Measurements from ENCODE around the gene PLEKHF1.

PLEKHF1 gene

DNA sequence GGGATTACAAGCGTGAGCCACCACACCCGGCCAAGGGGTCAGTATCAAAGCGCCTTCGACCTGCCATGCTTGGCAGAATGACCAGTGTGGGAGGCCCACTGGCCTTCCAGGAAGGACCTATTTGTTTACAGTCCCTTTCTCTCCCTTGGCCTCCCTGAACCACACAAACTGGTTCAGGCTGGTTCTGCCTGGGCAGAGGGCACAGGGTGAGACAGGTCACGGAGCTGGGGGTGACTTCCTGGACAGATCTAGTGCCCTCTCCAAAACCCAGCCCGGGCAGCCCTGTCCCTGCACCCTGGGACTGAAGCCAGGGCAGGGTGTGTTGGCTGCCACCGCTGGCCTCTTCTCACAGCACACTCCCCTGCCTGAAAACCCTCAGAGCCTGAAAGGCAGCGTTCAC is 11.3 kb downstream of the PLEKHF1 start:
- H3K27me3 ChIP-seq (ENCODE audit: insufficient read depth, low read length): no peaks in the 10 kb centered on the region
- no peak overlapping the region for H4K8ac ChIP-seq (ENCODE audit: low read depth, low read length)
- H3K4me1 ChIP-seq (ENCODE audit: control insufficient read depth in 1 of 2, insufficient read depth in 2 of 2, low read length in 2 of 2): peaks cover 4 to 7% of the 10 kb centered on the region in 2 experiments
- H3K4me2 ChIP-seq (ENCODE audit: low read length): no peak overlapping the region
- peaks cover 29 to 30% of the 10 kb centered on the region in 2 experiments for H3K36me3 ChIP-seq (ENCODE audit: control insufficient read depth in 1 of 2, insufficient read depth in 2 of 2, low read length in 2 of 2)
- no peak overlapping the region for H3K23ac ChIP-seq (ENCODE audit: low read length)
- H3K4me3 ChIP-seq (ENCODE audit: low read depth, low read length): no peak overlapping the region
- WGBS (ENCODE audit: extremely low coverage, insufficient coverage, insufficient read length): no CpG with 5 or more reads among the region's 8 CpGs
- no peak overlapping the region for H4K91ac ChIP-seq (ENCODE audit: low read depth, low read length)
- DNase-seq: no peak
- H3K9me3 ChIP-seq (ENCODE audit: insufficient read depth, low read depth, low read length): no peaks in the 10 kb centered on the region
- H3K14ac ChIP-seq (ENCODE audit: low read length): no peak overlapping the region
- no peak overlapping the region for H3K18ac ChIP-seq (ENCODE audit: low read length)
- H2BK120ac ChIP-seq (ENCODE audit: insufficient read depth, low read length, poor library complexity): no peak overlapping the region
- H2AK5ac ChIP-seq (ENCODE audit: low read length): no peak overlapping the region
- H2AFZ ChIP-seq (ENCODE audit: insufficient read depth, low read length, poor library complexity): no peak overlapping the region
- H2BK12ac ChIP-seq (ENCODE audit: low read length): no peak overlapping the region
- no peak overlapping the region for H3K9ac ChIP-seq (ENCODE audit: low read length)
- no peak overlapping the region for H2BK5ac ChIP-seq (ENCODE audit: low read depth, low read length, poor library complexity)
- H4K12ac ChIP-seq (ENCODE audit: low read depth, low read length): no peak overlapping the region
- H3K79me1 ChIP-seq (ENCODE audit: low read length): peaks cover 3% of the 10 kb centered on the region
- H3K79me2 ChIP-seq (ENCODE audit: control insufficient read depth, insufficient read depth, low read length, poor library complexity): no peaks in the 10 kb centered on the region
- H3K4ac ChIP-seq (ENCODE audit: low read depth, low read length): no peak overlapping the region
- no peak overlapping the region for H3K27ac ChIP-seq (ENCODE audit: low read depth, low read length)

- Histone ChIP-seq H3K27ac (ENCODE audit: low read depth, low read length) (no peak overlapping the region), H2AFZ (ENCODE audit: insufficient read depth, low read length, poor library complexity) (no peak overlapping the region), H3K27me3 (ENCODE audit: insufficient read depth, low read length) (no peaks in the 10 kb centered on the region), H3K9me3 (ENCODE audit: insufficient read depth, low read depth, low read length) (no peaks in the 10 kb centered on the region), H3K79me2 (ENCODE audit: control insufficient read depth, insufficient read depth, low read length, poor library complexity) (no peaks in the 10 kb centered on the region), H3K14ac (ENCODE audit: low read length) (no peak overlapping the region), H4K12ac (ENCODE audit: low read depth, low read length) (no peak overlapping the region), H3K23ac (ENCODE audit: low read length) (no peak overlapping the region), H2AK5ac (ENCODE audit: low read length) (no peak overlapping the region), H3K18ac (ENCODE audit: low read length) (no peak overlapping the region), H2BK120ac (ENCODE audit: insufficient read depth, low read length, poor library complexity) (no peak overlapping the region), H2BK5ac (ENCODE audit: low read depth, low read length, poor library complexity) (no peak overlapping the region), H4K91ac (ENCODE audit: low read depth, low read length) (no peak overlapping the region), H2BK12ac (ENCODE audit: low read length) (no peak overlapping the region), H3K79me1 (ENCODE audit: low read length) (no peaks in the 10 kb centered on the region), H3K4me2 (ENCODE audit: low read length) (no peak overlapping the region), H3K4me3 (ENCODE audit: low read depth, low read length) (no peak overlapping the region), H3K36me3 (ENCODE audit: control insufficient read depth in 1 of 2, insufficient read depth in 2 of 2, low read length in 2 of 2) (peaks cover 29 to 30% of the 10 kb centered on the region in 2 experiments), H3K9ac (ENCODE audit: low read length) (no peak overlapping the region), H4K8ac (ENCODE audit: low read depth, low read length) (no peak overlapping the region), H3K4ac (ENCODE audit: low read depth, low read length) (no peak overlapping the region), H3K4me1 (ENCODE audit: control insufficient read depth in 1 of 2, insufficient read depth in 2 of 2, low read length in 2 of 2) (peaks cover 4% of the 10 kb centered on the region in 2 experiments)
- WGBS (ENCODE audit: extremely low coverage, insufficient coverage, insufficient read length): no CpG with 5 or more reads among the region's 23 CpGs
- DNase-seq: no peak
Measured at GRCh38 chr19:29677001-29677817, 11.9 kb downstream of the PLEKHF1 start.

GRCh38 chr19:29678484-29679106 is 13.3 kb downstream of the PLEKHF1 start:
- no peak overlapping the region for H4K8ac ChIP-seq (ENCODE audit: low read depth, low read length)
- H3K9ac ChIP-seq (ENCODE audit: low read length): no peak overlapping the region
- no CpG with 5 or more reads among the region's 20 CpGs for whole genome bisulfite sequencing (ENCODE audit: extremely low coverage, insufficient coverage, insufficient read length)
- no peak overlapping the region for H2AFZ ChIP-seq (ENCODE audit: insufficient read depth, low read length, poor library complexity)
- H3K18ac ChIP-seq (ENCODE audit: low read length): no peak overlapping the region
- no peaks in the 10 kb centered on the region for H3K79me1 ChIP-seq (ENCODE audit: low read length)
- H3K4me3 ChIP-seq (ENCODE audit: low read depth, low read length): no peak overlapping the region
- no peak for DNase-seq
- no peaks in the 10 kb centered on the region for H3K9me3 ChIP-seq (ENCODE audit: insufficient read depth, low read depth, low read length)
- no peak overlapping the region for H4K12ac ChIP-seq (ENCODE audit: low read depth, low read length)
- no peak overlapping the region for H2AK5ac ChIP-seq (ENCODE audit: low read length)
- H3K27ac ChIP-seq (ENCODE audit: low read depth, low read length): no peak overlapping the region
- H4K91ac ChIP-seq (ENCODE audit: low read depth, low read length): no peak overlapping the region
- H3K4ac ChIP-seq (ENCODE audit: low read depth, low read length): no peak overlapping the region
- no peak overlapping the region for H3K4me2 ChIP-seq (ENCODE audit: low read length)
- H3K23ac ChIP-seq (ENCODE audit: low read length): no peak overlapping the region
- no peaks in the 10 kb centered on the region for H3K27me3 ChIP-seq (ENCODE audit: insufficient read depth, low read length)
- H2BK120ac ChIP-seq (ENCODE audit: insufficient read depth, low read length, poor library complexity): no peak overlapping the region
- no peak overlapping the region for H2BK5ac ChIP-seq (ENCODE audit: low read depth, low read length, poor library complexity)
- no peak overlapping the region for H2BK12ac ChIP-seq (ENCODE audit: low read length)
- peaks cover 4% of the 10 kb centered on the region in 2 experiments for H3K4me1 ChIP-seq (ENCODE audit: control insufficient read depth in 1 of 2, insufficient read depth in 2 of 2, low read length in 2 of 2)
- peaks cover 28 to 29% of the 10 kb centered on the region in 2 experiments for H3K36me3 ChIP-seq (ENCODE audit: control insufficient read depth in 1 of 2, insufficient read depth in 2 of 2, low read length in 2 of 2)
- H3K14ac ChIP-seq (ENCODE audit: low read length): no peak overlapping the region
- H3K79me2 ChIP-seq (ENCODE audit: control insufficient read depth, insufficient read depth, low read length, poor library complexity): no peaks in the 10 kb centered on the region

- Histone ChIP-seq H3K4ac (ENCODE audit: low read depth, low read length) (no peak overlapping the region), H3K79me2 (ENCODE audit: control insufficient read depth, insufficient read depth, low read length, poor library complexity) (no peaks in the 10 kb centered on the region), H3K4me3 (ENCODE audit: low read depth, low read length) (no peak overlapping the region), H2AK5ac (ENCODE audit: low read length) (no peak overlapping the region), H3K79me1 (ENCODE audit: low read length) (no peaks in the 10 kb centered on the region), H3K9me3 (ENCODE audit: insufficient read depth, low read depth, low read length) (no peaks in the 10 kb centered on the region), H3K27ac (ENCODE audit: low read depth, low read length) (no peak overlapping the region), H4K8ac (ENCODE audit: low read depth, low read length) (no peak overlapping the region), H3K18ac (ENCODE audit: low read length) (no peak overlapping the region), H3K14ac (ENCODE audit: low read length) (no peak overlapping the region), H2BK5ac (ENCODE audit: low read depth, low read length, poor library complexity) (no peak overlapping the region), H2BK120ac (ENCODE audit: insufficient read depth, low read length, poor library complexity) (no peak overlapping the region), H3K27me3 (ENCODE audit: insufficient read depth, low read length) (no peaks in the 10 kb centered on the region), H4K12ac (ENCODE audit: low read depth, low read length) (no peak overlapping the region), H3K4me1 (ENCODE audit: control insufficient read depth in 1 of 2, insufficient read depth in 2 of 2, low read length in 2 of 2) (peaks cover 4% of the 10 kb centered on the region in 2 experiments), H3K23ac (ENCODE audit: low read length) (no peak overlapping the region), H4K91ac (ENCODE audit: low read depth, low read length) (no peak overlapping the region), H2AFZ (ENCODE audit: insufficient read depth, low read length, poor library complexity) (no peak overlapping the region), H2BK12ac (ENCODE audit: low read length) (no peak overlapping the region), H3K9ac (ENCODE audit: low read length) (no peak overlapping the region), H3K36me3 (ENCODE audit: control insufficient read depth in 1 of 2, insufficient read depth in 2 of 2, low read length in 2 of 2) (peaks cover 17 to 19% of the 10 kb centered on the region in 2 experiments), H3K4me2 (ENCODE audit: low read length) (no peak overlapping the region)
- no CpG with 5 or more reads among the region's 9 CpGs for WGBS (ENCODE audit: extremely low coverage, insufficient coverage, insufficient read length)
- DNase-seq: no peak
Measured at GRCh38 chr19:29679598-29680210, 14.4 kb downstream of the PLEKHF1 start.

Measured in trophoblast cell (in vitro differentiated cells and primary cell).